Measurements from ENCODE around the gene MOV10L1. TPM values are rescaled to one million over a fixed set of nuclear protein-coding genes. Genes with fewer than 3 reads are reported as not detected.

The MOV10L1 gene
- total RNA-seq, 1 donor from 2014 or later, result not detected

GRCh38 chr22:50178471-50178864, 88.7 kb downstream of the MOV10L1 start:
- DNase-seq (no peak), ATAC-seq (ENCODE audit: poor library complexity) (no peak)
- intact Hi-C loops (cut with DNase I), result no loop called here

GRCh38 chr22:50178871-50179869, 89.4 kb downstream of the MOV10L1 start:
- intact Hi-C loops (cut with DNase I), result no loop called here
- DNase-seq (peak; percentile 27), ATAC-seq (ENCODE audit: poor library complexity) (no peak)

- intact Hi-C loops (cut with DNase I), result no loop called here
- peak; percentile 32 for DNase-seq
- ATAC-seq (ENCODE audit: poor library complexity), result no peak
Measured at GRCh38 chr22:50179937-50180726, 90.3 kb downstream of the MOV10L1 start.

- no peak for ATAC-seq (ENCODE audit: poor library complexity)
- intact Hi-C loops (cut with DNase I), result no loop called here
- DNase-seq, result peak; percentile 35
Measured at GRCh38 chr22:50180727-50181521, 91.1 kb downstream of the MOV10L1 start.

- ATAC-seq (ENCODE audit: poor library complexity) (no peak), DNase-seq (peak; percentile 55)
- intact Hi-C loops (cut with DNase I), result no loop called here
Measured at GRCh38 chr22:50182176-50183081, 92.6 kb downstream of the MOV10L1 start.

- DNase-seq (no peak), ATAC-seq (ENCODE audit: poor library complexity) (no peak)
- intact Hi-C loops (cut with DNase I), result no loop called here
Measured at GRCh38 chr22:50183141-50183971, 93.5 kb downstream of the MOV10L1 start.

- intact Hi-C loops (cut with DNase I), result no loop called here
- ATAC-seq (ENCODE audit: poor library complexity) (peak; percentile 59), DNase-seq (peak; percentile 90)
Measured at GRCh38 chr22:50184004-50184901, 94.4 kb downstream of the MOV10L1 start.

GRCh38 chr22:50184902-50185374, 95.1 kb downstream of the MOV10L1 start:
- peak; percentile 47 for DNase-seq
- intact Hi-C loops (cut with DNase I), result no loop called here

GRCh38 chr22:50185375-50186087, 95.7 kb downstream of the MOV10L1 start, which contains the start of gene TRABD:
Gene TRABD, plus strand, starts transcription at chr22:50185913. Its CDS starts 7,148 bp downstream, at chr22:50193061.
- ATAC-seq (ENCODE audit: poor library complexity) (peak; percentile 83), DNase-seq (peak; percentile 93)
- intact Hi-C loops (cut with DNase I), result no loop called here

More at GRCh38 chr22:50184902-50185374, 95.1 kb downstream of the MOV10L1 start:
- no peak for ATAC-seq (ENCODE audit: poor library complexity)

GRCh38 chr22:50186181-50186714, 96.4 kb downstream of the MOV10L1 start:
- peak; percentile 56 for DNase-seq
- ATAC-seq (ENCODE audit: poor library complexity), result no peak
- intact Hi-C loops (cut with DNase I), result no loop called here

GRCh38 chr22:50186761-50187523, 97.1 kb downstream of the MOV10L1 start:
- intact Hi-C loops (cut with DNase I), result no loop called here
- DNase-seq (peak; percentile 47), ATAC-seq (ENCODE audit: poor library complexity) (no peak)

GRCh38 chr22:50188356-50188755, 98.5 kb downstream of the MOV10L1 start:
- DNase-seq (no peak), ATAC-seq (ENCODE audit: poor library complexity) (no peak)
- intact Hi-C loops (cut with DNase I), result no loop called here

GRCh38 chr22:50189184-50189848, 99.5 kb downstream of the MOV10L1 start:
- ATAC-seq (ENCODE audit: poor library complexity) (no peak), DNase-seq (peak; percentile 62)
- intact Hi-C loops (cut with DNase I), result no loop called here

GRCh38 chr22:50189849-50190181, 100.0 kb downstream of the MOV10L1 start:
- ATAC-seq (ENCODE audit: poor library complexity), result peak; percentile 41
- peak; percentile 44 for DNase-seq
- intact Hi-C loops (cut with DNase I), result no loop called here
